Stimulated activated naive CD4-positive, alpha-beta T cell (primary cell): ENCODE results near the gene MMP20.
A peak's percentile ranks its signal among the peaks of the same experiment; 100 is the strongest.
"Not testable (repeated sequence)": the region's sequence is repeated elsewhere in the genome, so short reads cannot be mapped to it uniquely, and the experiment has no call there.

Experiments
- DNase-seq, 6 experiments: peaks; one replicate each; lab custom pipeline; 2025; lab: John Stamatoyannopoulos, UW

MMP20 gene

GRCh38 chr11:102625177-102625576 is at the start of gene MMP20:
TSS of gene MMP20 (minus strand) at chr11:102625332. CDS start at chr11:102625319, 13 bp downstream.
- DNase-seq = no peak

DNA sequence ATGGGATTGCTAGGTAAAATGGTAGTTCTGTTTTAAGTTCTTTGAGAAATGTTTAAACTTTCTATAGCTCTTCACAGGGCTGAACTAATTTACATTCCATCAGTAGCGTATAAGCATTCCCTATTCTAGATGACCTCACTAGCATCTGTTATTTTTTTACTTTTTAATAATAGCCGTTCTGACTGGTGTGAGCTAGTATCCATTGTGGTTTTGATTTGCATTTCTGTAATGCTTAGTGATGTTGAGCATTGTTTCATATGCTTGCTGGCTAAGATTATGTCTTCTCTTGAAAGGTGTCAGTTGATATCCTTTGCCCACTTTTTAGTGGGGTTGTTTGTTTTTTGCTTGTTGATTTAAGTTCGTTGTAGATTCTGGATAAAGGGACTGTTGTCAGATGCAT is 44.5 kb upstream of the MMP20 start:
- DNase-seq = no peak

DNA sequence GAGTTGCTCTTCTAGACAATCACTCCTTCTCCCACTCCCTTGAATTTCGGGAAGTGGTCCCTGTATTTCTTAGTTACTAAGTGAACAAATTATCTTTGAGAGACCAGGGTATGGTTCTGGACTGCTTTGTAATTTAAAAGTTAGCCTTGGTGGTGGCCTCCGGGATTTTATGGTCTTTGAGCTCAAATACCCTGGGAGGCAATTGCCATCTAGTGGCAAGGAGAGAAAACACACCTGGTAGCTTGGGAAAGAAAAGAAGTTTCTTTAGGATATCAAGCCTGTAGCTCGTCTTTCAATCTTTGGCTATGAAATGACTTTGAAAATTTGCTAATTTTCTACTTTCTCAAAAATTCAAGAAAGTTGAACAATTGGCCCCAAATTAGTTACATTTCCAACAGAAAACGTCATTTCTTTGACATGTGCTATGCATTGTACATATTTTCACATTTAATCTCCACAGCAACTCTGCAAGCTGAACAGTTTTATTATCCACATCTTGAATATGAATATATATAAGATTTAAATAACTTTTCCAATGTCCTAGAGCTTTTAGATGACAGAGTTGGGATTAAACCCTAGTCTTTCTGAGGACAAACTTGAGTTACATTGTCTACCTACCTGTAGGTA is 41.3 kb upstream of the MMP20 start:
- peak in 2 of 6 experiments; percentile 35 to 43 for DNase-seq

DNA sequence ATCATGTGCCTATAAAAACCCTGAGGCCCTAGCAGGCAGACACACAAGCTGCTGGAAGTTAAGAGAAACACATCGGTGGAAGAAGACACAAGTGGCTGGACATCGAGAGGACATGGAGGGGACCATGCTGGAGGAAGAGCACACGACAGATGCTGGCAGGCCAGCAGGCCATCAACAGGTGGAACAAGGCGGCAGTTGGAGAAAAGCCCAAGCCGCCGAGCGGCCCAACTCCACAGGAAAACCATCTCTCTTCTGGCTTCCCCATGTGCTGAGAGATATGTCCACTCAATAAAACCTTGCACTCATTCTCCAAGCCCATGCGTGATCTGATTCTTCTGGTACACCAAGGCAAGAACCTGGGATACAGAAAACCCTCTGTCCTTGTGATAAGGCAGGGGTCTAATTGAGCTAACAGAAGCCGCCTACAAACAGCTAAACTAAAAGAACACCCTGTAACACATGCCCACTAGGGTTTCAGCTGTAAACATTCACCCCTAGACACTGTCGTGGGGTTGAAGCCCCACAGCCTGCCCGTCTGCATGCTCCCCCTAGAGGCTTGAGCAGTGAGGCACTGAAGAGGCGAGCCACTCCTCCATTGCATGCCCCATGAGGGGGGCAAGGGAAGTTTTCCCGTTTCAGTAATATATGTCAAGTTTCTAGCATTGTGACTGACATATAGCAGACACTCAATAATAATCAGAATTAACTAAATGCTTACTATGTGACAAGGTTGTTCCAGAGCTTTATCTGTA is 39.0 kb upstream of the MMP20 start:
- peak in 1 of 6 experiments; percentile 2 for DNase-seq

DNA sequence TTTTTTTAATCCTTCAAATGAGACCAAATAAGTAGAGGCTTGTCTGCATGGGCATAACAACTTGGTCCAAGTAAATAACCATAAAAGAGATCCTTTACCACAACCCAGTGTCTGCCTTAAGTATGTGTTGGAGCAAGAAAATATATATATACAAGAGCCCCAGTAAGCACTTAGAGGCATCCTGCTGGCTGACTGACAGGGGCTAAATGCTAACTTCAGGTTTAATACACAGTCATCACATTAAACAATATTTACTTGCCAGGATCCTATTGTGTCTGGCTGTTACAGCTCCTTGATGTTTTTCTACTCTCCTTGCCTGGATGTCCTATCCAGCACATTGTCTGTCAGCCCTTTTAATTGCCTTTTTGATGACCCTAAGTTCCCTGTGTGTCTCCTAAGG is 37.5 kb upstream of the MMP20 start:
- no peak for DNase-seq

DNA sequence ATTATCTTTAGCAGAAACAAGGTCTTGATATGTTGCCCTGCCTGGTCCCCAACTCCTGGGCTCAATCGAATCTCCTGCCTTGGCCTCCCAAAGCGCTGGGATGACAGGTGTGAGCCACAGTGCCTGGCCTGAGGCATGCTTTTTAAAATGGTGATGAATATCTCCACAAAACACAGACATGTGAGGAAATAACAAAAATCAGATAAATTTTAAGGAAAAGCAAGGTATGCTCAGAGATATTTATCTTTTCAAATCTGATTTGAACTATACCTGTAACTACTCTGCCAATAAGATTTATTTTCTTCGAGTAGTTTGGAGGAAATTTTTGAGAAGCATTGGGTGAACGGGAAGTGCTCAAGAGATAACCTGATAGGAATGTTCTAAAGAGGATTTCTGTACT is 35.9 kb upstream of the MMP20 start:
- no peak for DNase-seq

- DNase-seq = no peak
Measured at GRCh38 chr11:102656528-102656927, 31.4 kb upstream of the MMP20 start.

GRCh38 chr11:102655547-102655946 is 30.4 kb upstream of the MMP20 start:
- no peak for DNase-seq

DNA sequence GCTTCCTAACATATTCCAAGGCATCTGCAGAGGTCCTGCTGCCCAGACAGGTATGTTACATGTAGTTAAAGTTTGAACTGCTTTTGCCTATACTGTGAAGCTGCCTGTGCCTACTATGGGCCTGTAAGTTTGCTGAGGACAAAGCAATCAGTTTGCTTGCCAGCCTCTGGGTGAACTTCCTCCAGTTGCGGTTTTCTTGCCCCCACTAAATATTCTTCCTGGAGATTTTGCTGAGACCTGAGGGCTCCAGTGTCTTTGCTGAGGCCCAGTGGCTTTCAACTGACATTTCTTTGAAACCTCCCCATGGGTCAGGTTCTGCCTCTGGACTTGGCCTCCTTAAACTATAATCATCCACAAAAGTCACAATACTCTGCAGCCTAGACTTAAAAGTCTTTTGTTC is 29.6 kb upstream of the MMP20 start:
- no peak for DNase-seq

DNA sequence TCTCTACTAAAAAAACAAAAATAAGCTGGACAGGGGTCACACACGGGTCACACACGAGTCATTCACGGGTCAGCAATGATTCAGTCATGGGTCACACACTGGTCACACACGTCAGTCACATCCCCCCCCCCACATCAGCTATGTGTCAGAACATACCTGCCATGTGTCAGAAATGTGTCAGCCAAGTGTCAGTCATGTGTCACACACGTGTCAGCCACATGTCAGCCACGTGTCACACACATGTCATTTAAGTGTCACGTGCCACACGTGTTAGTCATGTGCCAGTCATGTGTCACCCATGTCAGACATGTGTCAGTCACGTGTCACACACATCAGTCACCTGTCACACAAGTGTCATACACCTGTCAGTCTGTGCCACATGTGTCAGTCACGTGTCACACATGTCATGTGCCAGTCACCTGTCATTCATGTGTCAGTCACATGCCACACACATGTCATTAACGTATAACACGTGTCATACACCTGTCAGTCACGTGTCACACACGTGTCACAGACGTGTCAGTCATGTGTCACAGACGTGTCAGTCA is 28.7 kb upstream of the MMP20 start:
- DNase-seq = no peak

DNA sequence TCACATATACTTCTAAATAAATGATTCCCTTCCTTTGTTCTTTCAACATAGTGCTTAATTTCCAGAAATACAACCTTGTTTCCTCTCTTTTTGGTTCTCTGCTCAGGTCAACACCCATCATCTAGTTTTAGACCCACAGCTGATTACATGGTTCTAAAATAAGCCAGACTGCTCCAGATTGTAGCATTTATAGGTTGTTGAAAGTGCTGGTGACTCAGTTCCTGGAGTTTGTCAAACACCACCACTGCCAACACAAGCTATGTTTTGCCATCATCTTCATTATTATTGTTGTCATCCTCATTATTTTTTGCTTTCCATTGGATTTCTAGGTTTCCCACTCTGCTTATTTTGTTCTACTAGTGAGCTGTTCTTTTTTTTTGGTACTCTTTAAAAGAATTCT is 22.3 kb upstream of the MMP20 start:
- no peak for DNase-seq

DNA sequence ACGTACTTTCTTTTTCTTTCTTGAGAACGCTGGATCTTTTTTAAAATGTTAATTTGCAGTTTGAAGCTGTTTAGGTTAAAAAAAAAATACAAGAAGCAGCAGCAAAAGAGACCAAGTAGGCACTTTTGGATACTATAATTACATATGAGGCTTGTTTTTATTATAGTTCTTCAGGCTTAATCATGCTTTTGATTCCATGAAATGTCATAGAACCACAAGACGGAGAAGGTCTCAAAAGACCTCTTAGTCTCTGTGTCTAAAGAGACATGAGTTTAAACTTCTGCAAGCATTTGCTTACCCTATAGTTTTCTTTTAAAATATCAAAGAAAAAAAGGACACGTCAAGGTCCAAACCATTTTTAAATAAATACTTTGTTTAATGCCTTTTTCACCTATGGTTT is 18.8 kb upstream of the MMP20 start:
- no peak for DNase-seq

DNA sequence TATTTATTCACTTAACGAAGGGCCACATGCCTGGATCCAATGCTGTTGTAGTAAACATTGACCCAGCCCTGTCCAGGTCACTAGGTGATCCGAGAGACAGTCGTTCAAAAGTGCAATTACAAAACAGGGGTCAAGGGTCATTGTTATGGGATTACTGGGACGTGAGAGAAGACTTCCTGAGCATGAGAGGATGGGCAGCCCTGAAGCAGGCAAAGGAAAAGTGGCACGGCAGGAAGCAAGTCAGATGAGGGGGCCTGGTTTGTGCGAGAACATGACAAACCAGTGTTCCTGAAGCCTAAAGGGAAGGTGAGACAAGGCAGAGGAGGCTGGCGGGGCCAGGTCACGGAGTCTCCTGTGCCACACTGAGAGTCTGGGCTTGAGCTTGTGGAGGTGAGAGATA is 15.8 kb upstream of the MMP20 start:
- no peak for DNase-seq

GRCh38 chr11:102639656-102640055 is 14.5 kb upstream of the MMP20 start:
- no peak for DNase-seq

DNA sequence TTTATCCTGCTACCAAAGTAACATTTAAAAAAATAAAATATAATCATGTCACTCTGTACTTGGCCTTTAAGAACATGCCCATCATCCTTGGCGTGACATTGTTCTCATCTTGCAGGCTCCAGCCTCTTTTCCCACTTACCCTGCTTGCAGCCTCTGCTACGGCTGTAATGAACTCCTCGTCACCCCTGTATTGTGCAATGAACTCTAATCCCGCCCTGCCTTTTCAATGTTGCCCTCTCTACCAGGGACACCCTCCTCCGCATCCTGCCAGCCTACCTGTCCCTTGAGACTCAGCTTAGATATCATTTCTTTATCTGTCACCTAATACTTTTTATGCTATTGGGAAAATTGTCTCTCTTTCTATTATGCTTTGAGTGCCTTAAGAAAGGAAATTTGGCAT is 12.6 kb upstream of the MMP20 start:
- DNase-seq = no peak

GRCh38 chr11:102633385-102634026 is 8.4 kb upstream of the MMP20 start:
- DNase-seq = no peak

DNA sequence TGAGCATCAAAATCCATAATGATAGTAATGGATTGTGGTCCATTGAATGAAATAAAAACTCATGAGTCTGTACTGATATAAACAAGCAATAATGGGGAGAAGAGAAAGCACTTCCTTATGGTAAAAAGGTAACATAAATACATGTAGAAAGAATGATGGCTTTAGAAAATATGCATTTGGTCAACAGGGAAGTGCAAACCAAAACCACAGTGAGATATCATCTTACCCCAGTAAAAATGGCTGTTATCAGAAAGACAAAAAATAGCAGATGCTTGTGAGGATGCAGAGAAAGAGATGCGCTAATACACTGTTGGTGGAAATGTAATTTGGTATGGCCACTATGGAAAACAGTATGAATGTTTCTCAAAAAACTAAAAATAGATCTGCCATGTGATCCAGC is 6.9 kb upstream of the MMP20 start:
- DNase-seq = no peak

DNA sequence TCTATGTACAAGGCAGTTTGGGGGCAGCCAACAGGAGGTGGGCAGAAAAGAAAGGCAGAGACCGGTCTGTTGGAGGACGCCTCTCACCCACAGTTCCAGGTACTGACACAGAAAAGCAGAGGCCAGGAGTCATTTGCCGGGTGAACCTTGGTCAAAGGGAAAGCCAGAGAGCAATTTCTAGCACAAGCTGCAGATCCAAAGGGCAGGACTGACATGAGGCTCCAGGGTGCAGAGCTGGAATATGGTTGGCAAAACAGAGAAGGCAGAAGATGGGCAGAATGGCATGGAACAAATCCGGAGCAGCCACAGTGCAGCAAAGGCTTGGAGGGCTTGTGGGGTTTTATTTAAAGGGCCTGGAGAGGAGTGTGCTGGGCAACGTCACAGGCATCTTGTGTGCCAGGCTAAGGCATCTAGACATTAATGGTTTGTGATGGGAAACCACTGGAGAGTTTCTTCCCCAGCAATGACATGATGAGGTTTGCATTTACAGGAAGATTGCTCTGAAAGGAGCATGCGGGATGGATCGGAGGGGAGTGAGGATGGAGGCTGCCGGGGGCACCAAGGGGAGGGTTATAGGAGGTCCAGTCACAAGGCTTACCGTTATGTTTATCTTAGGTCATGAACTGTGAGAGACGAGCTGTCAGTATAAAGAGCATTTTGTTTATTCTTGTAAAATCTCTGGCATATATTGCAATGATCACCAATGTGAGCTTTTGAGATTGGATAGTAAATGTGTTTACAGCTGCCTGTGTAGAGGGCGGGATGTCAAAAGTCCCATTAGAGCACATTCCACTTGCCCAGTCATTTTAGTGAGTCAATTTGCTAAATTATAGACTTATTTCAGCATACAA is 5.7 kb upstream of the MMP20 start:
- no peak for DNase-seq

DNA sequence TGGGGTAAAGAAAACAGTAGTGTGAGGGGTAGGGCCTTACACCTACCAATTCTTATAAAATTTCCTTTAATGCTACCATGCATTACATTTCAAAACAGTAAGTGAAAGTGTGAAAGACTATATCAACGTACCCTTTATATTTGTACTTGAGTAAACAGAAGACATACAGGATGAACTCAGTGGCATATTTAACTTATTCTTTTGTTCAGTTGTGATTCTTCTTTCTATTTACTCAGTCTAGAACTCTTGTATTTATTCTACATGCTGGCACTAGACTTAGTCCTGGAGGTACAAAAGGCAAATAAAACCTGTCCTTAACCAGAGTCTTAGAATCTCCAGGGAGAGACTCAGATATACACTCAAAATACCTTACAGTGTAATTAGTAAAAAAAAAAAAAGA is 4.8 kb upstream of the MMP20 start:
- DNase-seq = not testable (repeated sequence)

DNA sequence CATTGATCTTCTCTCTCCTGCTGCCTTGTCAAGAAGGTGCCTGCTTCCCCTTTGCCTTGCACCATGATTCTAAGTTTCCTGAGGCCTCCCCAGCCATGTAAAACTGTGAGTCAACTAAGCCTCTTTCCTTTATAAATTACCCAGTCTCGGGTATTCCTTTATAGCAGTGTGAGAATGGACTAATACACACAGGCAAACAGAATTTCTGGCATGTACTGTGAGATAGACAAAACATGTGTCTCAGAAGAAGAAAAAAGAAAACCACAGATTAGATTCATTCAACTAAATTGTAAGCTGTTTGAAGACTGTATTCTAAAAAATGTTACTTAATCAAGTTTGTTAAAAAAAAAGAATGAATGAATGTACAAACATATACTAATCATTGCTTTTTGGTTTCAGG is 1.5 kb upstream of the MMP20 start:
- no peak for DNase-seq

DNA sequence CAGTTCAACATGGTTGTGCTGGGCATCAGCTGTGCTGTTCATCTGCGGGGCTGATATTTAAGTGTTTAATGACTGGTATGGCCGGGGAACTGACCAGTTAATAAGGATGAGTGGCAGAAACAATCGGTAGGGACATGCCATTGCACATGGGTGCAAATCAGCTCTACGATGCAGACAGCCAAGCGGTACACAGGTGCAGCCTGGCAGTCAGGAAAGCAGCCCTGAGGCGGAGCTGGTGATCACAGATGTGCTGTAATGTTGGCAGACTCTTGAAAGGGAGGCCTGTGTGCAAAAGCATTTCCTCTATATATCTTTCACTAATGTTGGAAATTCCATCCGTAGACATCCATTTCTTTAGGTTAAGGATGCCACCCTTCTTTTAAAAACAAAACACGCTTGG is 1.1 kb downstream of the MMP20 start:
- DNase-seq = no peak

DNA sequence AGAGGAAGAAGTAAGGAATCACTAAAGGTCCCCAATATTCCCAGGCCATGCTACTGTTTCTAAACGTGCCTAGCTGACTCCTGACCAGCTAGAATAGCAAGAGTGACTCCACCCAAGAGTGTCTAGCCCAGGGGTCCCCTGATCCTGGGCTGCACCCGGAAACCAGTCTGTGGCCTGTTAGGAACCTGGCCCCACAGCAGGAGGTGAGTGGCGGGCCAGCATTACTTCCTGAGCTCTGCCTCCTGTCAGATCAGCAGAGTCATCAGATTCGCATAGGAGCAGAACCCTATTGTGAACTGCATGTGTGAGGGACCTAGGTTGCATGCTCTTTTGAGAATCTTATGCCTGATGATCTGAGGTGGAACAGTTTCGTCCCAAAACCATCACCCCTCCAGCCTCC is 2.0 kb downstream of the MMP20 start:
- DNase-seq = no peak
